HFF-Myc (cell line): Measurements from ENCODE around the gene ZNF207.
"Not testable (repeated sequence)": the region's sequence is repeated elsewhere in the genome, so short reads cannot be mapped to it uniquely, and the experiment has no call there.

Experiments used
- DNase-seq: peaks from one replicate; pipeline ENCODE4 v3.0.0-alpha.2; 2011; ENCODE audit warnings: low read depth; ENCODE audit errors: extremely low read depth
- H3K4me3 ChIP-seq: replicated peaks from 2 replicates; pipeline ENCODE4 v1.5.1; 2011; ENCODE audit warnings: low read depth, mild to moderate bottlenecking, control low read depth, low read length
- TF ChIP-seq, protein P1 (sequence below): IDR thresholded peaks from 2 replicates; pipeline ENCODE4 v1.5.1; 2012; ENCODE audit warnings: mild to moderate bottlenecking, low read depth, low read length, control low read depth; ENCODE audit errors: missing control alignments

The ZNF207 gene

DNA sequence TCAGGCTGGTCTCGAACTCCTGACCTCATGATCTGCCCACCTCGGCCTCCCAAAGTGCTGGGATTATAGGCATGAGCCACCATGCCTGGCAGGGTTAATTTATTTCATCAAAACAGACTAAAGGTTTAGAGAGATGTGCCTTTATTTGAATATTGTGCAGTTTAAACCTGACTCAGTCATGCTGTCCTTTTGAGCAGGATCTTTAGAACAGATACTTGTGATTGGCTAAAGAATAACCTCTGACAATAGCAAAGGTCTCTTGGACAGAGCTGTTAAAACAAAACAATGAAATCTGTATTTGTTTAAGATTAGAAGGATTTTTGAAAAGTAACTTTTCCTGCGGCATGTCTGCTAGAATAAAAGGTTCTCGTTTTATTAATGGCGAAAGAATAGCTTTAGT lies 36.0 kb downstream of the ZNF207 start:
- TF ChIP-seq, protein P1, sequence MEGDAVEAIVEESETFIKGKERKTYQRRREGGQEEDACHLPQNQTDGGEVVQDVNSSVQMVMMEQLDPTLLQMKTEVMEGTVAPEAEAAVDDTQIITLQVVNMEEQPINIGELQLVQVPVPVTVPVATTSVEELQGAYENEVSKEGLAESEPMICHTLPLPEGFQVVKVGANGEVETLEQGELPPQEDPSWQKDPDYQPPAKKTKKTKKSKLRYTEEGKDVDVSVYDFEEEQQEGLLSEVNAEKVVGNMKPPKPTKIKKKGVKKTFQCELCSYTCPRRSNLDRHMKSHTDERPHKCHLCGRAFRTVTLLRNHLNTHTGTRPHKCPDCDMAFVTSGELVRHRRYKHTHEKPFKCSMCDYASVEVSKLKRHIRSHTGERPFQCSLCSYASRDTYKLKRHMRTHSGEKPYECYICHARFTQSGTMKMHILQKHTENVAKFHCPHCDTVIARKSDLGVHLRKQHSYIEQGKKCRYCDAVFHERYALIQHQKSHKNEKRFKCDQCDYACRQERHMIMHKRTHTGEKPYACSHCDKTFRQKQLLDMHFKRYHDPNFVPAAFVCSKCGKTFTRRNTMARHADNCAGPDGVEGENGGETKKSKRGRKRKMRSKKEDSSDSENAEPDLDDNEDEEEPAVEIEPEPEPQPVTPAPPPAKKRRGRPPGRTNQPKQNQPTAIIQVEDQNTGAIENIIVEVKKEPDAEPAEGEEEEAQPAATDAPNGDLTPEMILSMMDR, result no peak
- DNase-seq, result no peak
- H3K4me3 ChIP-seq, result no peak overlapping the region

GRCh38 chr17:32386844-32387243 lies 36.9 kb downstream of the ZNF207 start:
- no peak overlapping the region for H3K4me3 ChIP-seq
- no peak for DNase-seq
- TF ChIP-seq, protein P1, result no peak

GRCh38 chr17:32388128-32388527 lies 38.2 kb downstream of the ZNF207 start:
- H3K4me3 ChIP-seq, DNase-seq: not testable (repeated sequence)

DNA sequence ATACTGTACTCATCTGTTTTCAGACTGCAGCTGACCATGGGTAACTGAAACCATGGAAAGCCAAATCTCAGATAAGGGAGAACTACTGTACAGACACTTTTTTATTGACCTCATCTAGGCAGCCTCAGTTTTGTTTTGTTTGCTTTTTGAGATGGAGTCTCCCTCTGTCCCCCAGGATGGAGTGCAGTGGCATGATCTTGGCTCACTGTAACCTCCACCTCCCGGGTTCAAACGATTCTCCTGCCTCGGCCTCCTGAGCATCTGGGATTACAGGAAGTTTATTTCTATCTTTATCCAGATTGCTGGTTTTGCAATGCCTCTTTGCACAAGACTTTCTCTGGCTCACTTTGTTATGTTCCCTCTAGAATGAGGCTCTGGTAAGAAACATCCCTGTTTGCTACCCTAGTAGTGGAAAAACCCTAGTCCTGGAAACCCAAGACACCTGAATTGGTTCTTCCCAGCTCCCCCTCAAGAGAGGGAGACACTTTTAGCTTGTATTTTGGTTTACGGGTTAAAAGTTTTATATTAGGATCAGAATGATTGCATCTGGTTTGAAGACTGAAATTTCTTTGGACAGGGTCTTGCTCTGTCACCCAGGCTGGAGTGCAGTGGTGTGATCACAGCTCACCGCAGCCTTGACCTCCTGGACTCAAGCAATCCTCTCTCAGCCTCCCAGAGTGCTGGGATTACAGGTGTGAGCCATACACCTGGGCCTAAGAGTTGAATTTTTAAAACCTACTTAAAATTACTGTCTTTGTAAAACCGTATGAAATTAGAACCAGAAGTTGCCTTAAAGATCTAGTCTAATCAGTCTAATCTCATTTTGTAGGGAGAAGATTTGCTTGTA lies 38.9 kb downstream of the ZNF207 start:
- no peak overlapping the region for H3K4me3 ChIP-seq
- TF ChIP-seq, protein P1, result no peak
- no peak for DNase-seq

- DNase-seq, result no peak
- TF ChIP-seq, protein P1, result no peak
- H3K4me3 ChIP-seq, result no peak overlapping the region
Measured at GRCh38 chr17:32393904-32394303, 43.9 kb downstream of the ZNF207 start.

- H3K4me3 ChIP-seq, result no peak overlapping the region
- TF ChIP-seq, protein P1, result no peak
- DNase-seq, result no peak
Measured at GRCh38 chr17:32396343-32396742, 46.4 kb downstream of the ZNF207 start.

DNA sequence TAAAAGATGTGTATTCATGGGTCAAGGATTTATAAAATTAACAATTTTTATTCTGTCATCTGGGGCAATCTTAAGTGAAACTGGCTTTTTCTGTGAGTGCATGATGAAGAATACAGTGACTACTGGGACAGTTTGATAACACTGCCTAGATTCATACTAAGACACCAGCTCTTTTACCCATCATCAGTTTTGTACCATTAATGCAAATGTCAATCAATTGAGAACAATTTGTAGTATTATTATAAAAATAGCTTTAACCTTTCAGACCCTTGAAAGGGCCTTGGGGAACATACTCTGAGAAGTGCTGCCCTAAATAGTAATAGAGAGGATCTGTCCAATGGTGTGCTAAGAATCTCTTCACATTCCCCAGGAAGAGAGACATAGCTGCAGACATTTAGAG lies 49.0 kb downstream of the ZNF207 start:
- no peak overlapping the region for H3K4me3 ChIP-seq
- TF ChIP-seq, protein P1, result no peak
- no peak for DNase-seq

DNA sequence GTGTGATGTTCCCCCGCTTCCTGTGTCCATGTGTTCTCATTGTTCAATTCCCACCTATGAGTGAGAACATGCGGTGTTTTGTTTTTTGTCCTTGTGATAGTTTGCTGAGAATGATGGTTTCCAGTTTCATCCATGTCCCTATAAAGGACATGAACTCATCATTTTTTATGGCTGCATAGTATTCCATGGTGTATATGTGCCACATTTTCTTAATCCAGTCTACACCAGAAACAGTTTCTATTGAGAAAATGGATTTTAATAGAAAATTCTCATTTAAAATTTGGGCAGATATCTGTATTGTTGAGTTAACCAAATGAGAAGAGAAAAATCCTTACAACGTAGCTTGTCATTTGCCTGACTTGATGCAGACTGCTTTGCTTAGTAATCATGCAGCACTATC lies 60.1 kb downstream of the ZNF207 start:
- DNase-seq, result not testable (repeated sequence)

More for the DNA sequence above, 60.1 kb downstream of the ZNF207 start:
- not testable (repeated sequence) for H3K4me3 ChIP-seq
